Measurements from ENCODE around the gene POLA1. TPM values are rescaled to one million over a fixed set of nuclear protein-coding genes. Genes with fewer than 3 reads are reported as not detected.
A peak's percentile ranks its signal among the peaks of the same experiment; 100 is the strongest.
"Not testable (repeated sequence)": the region's sequence is repeated elsewhere in the genome, so short reads cannot be mapped to it uniquely, and the experiment has no call there.

Gene POLA1, protein sequence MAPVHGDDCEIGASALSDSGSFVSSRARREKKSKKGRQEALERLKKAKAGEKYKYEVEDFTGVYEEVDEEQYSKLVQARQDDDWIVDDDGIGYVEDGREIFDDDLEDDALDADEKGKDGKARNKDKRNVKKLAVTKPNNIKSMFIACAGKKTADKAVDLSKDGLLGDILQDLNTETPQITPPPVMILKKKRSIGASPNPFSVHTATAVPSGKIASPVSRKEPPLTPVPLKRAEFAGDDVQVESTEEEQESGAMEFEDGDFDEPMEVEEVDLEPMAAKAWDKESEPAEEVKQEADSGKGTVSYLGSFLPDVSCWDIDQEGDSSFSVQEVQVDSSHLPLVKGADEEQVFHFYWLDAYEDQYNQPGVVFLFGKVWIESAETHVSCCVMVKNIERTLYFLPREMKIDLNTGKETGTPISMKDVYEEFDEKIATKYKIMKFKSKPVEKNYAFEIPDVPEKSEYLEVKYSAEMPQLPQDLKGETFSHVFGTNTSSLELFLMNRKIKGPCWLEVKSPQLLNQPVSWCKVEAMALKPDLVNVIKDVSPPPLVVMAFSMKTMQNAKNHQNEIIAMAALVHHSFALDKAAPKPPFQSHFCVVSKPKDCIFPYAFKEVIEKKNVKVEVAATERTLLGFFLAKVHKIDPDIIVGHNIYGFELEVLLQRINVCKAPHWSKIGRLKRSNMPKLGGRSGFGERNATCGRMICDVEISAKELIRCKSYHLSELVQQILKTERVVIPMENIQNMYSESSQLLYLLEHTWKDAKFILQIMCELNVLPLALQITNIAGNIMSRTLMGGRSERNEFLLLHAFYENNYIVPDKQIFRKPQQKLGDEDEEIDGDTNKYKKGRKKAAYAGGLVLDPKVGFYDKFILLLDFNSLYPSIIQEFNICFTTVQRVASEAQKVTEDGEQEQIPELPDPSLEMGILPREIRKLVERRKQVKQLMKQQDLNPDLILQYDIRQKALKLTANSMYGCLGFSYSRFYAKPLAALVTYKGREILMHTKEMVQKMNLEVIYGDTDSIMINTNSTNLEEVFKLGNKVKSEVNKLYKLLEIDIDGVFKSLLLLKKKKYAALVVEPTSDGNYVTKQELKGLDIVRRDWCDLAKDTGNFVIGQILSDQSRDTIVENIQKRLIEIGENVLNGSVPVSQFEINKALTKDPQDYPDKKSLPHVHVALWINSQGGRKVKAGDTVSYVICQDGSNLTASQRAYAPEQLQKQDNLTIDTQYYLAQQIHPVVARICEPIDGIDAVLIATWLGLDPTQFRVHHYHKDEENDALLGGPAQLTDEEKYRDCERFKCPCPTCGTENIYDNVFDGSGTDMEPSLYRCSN (N-terminal part only)
- 12.9 TPM for total RNA-seq

DNA sequence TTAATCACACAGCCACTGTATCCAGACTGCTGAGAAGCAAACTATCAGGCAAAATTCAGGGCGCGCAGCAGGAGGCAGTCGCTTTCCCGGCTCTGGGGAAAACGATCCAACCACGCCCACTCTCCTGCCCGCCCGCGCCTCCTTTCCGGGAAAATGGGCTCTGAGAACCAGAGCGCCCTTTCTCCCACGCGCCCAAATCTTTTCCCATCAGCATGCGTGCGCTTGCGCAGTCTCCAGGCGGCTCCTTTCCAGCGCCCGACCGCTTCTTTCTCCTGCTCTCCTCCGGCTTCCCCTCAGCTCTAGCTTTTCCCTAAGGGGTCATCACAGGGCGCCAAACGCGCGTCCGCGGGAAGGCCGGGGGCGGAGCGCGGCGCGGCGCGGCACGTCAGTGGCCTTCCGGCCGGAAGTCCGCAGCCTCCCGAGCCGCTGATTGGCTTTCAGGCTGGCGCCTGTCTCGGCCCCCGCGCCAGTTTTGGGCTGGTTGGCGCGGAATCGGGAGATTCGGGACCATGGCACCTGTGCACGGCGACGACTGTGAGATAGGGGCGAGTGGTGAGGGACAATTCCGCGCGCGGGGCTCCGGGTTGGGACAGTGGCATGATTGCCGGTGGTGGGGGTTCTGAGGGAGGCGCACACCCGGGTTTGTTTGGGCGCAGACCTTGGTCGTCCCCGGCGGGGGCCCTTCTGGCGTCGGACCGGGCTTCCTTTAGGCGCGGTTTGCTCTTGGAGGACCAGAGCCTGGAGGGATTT lies at the start of gene POLA1:
TSS of gene POLA1 (plus strand) at position 466 of the 750 bp plus-strand sequence. CDS start at position 510, 44 bp downstream.
- peak; percentile 18 to 93 (median 91) for DNase-seq (ENCODE audit: low read depth in 2 of 3, low spot score in 2 of 3)

DNA sequence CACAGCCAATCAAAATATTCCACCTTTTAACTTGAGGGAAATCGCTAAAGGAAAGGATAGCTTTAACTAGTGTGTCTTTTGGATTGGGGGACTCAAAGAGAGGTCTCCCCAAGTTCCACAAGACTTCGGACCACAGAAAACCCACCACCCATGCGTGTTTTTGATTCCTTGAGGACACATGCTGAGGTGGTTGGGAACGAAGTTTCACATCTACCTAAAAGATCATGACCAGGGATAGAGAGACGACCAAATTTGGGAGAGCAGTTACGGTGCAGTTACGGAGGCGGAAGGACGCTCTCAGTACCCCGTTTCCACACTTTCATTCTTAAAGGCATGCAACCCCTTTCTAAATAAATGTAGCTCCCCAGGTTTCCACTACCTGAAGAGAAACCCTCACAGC lies 47.7 kb upstream of the POLA1 start:
- DNase-seq (ENCODE audit: low read depth in 2 of 3, low spot score in 2 of 3) = peak in 1 of 3 donors; percentile 2

DNA sequence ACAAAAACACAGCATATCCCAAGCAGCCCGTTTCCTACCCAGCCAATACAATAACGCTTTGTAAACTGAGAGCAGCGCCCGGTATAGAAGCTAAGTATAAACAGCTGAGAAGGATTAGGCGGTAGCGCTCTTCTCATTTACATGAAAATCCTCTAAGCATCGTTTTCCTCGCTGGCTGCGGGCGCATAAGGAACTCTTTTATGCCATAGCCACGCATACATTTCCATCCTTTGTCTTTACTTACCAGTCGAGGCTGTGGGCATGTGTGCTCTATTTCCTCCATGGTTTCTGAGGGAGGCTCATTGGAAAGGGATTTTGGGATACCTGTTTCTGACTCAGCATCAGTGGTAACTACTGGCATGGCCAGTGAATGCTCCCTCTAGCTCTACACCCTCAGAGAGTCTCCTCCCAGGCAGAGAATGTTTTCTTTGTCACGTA lies 47.0 kb upstream of the POLA1 start:
- DNase-seq (ENCODE audit: low read depth in 2 of 3, low spot score in 2 of 3) = no peak

DNA sequence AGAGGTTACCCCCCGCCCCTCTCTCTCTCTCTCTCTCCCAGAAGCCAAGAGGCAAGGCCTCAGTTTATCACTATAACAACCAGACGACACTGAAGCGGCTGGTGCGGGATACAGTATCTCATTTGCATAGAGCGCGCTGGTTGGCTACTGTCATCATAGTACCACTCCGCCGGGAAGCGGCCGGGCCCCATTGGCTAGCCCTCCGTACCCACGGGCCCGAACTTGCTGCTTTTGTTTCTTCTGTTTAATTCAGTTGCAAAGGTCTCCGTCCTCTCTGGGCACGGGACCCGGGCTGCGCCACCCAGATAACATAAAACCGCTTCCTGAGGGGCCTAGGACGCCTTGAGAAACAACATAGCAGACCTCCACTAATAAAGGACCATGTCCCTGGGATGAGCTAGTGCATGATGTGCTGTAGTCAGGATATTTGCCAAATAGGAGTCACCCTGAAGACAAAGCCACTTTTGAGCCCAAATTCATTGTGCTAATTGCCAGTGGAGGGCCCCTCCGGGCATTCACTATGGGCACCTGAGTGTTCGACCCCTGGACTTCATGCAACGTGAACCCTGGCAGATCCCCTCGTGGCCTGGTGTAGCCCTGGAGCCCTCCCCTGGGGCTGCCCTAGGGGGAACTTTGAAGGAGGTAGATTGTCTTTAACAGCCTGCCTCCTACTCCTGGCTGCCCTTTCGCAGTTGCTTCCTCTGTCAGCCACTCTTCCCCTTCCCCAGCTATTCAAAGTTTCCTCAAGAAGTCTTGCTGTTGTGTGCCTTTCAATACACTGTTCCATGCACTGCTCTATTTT lies 46.3 kb upstream of the POLA1 start, which contains the start of gene PCYT1B:
TSS of gene PCYT1B (minus strand) at position 91 of the 802 bp plus-strand sequence. CDS start 242 bp downstream, outside the sequence.
- DNase-seq (ENCODE audit: low read depth in 2 of 3, low spot score in 2 of 3) = peak in 2 of 3 donors; percentile 83 to 92

DNA sequence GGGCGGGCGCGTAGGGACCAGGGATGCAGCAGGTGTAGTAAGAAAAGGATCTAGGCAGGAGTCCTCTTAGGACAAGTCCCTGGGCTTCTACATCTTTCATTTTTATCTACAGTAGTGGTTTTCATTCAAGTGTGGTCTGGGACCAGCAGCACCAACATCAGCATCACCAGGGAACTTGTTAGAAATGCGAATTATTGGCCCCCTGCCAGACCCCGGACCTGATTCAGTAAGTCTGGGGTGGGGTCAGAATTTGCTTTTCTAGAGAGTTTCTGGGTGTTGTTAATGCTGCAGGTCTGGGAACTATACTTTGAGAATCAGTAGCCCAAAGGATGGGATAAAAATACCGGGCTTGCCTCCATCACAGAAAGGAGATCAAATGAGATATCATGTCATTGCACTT lies 45.2 kb upstream of the POLA1 start:
- DNase-seq (ENCODE audit: low read depth in 2 of 3, low spot score in 2 of 3) = no peak

DNA sequence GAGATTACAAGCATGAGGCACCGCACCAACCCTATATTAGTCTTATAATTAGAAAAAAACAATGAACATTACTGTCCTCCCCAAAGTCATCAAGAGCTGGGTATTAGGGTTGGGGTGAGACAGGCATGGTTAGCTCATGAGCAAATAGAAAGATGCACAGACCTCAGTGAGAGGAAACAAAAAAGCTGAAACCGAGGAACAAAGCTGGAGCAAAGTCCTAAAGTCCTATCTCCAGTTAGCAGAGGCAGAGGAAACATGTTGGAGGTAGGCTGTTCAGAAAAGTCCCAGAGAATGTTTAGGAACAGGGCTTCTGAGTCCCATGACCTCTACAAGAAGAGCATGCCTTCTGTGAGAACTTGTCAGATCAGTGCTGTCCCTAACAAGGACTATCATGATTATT lies 41.9 kb upstream of the POLA1 start:
- no peak for DNase-seq (ENCODE audit: low read depth in 2 of 3, low spot score in 2 of 3)

DNA sequence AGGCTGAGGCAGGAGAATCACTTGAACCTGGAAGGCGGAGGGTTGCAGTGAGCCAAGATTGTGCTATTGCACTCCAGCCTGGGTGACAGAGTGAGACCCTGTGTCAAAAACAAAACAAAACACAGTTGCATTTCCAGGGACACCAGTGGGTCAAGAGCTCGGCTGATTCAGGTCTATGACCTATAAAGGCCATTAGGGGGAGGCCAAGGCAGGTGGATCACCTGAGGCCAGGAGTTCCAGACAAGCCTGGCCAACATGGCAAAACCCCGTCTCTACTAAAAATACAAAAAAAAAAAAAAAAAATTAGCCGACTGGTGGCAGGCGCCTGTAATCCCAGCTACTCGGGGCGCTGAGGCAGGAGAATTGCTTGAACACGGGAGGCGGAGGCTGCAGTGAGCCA lies 38.0 kb upstream of the POLA1 start:
- DNase-seq (ENCODE audit: low read depth in 2 of 3, low spot score in 2 of 3) = not testable (repeated sequence)

DNA sequence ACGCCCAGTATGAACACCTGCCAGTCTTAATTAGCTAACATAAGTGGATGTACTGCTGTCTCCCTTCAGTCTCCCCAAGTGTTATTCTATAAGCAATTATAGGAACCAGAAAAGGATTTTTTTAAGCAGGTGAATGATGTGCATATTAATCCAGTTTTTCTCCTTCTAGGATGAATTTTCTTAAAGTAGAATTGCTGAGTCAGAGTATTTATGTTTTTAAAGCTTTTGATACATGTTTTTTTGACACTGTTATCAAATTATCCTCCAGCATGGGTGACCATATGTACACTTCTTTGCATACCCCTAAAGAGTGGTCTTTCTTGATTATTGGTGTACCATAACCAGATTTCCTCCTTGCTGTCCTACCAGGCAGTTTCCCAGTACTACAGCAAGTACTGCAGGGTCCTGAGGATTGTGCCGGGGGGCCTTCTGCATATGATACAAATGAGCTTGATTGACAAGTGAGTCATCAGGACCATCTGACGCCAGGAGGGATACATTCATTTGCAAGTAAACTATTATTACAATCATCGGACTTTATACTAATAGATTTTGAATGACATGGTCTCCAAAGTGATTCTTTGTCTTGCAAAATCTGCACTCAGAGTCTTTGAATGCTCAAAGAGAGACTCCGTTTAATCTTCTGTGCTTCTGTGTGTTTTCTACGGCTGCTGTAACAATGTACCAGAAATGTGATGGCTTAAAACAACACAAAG lies 35.9 kb upstream of the POLA1 start:
- DNase-seq (ENCODE audit: low read depth in 2 of 3, low spot score in 2 of 3) = no peak

DNA sequence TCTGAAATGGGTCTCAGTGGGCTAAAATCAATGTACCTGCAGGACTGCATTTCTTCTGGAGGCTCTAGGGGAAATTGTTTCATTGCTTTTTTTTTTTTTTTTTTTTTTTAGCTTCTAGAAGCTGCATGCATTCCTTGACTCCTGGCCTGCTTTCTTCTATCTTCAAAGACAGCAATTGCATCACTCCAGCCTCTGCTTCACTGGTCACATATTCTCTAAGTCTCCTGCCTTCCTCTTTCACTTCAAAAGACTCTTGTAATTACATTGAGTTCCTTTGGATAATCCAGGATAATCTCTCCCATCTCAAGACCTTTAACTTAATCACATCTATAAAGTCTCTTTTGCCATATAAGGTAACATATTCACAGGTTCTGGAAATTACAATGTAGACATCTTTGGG lies 35.3 kb upstream of the POLA1 start:
- DNase-seq (ENCODE audit: low read depth in 2 of 3, low spot score in 2 of 3) = no peak

DNA sequence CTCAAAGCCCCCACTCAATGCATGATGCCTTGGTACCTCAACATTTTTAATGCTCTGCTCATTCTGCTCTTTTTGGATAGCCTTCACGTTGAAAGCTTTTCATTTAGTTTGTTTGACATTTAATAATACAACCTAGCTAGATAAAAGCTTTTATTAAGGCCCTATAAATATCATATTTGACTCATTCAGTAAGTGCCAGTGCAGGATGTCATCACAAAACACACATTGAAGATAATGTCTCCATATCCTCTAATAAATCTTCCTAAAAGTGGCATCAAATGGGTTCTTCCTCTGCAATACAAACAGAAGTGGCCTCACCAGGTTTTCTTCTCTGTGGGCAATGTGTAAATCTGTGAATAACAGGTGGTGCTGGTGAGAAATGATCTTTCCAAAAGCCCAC lies 34.6 kb upstream of the POLA1 start:
- no peak for DNase-seq (ENCODE audit: low read depth in 2 of 3, low spot score in 2 of 3)

DNA sequence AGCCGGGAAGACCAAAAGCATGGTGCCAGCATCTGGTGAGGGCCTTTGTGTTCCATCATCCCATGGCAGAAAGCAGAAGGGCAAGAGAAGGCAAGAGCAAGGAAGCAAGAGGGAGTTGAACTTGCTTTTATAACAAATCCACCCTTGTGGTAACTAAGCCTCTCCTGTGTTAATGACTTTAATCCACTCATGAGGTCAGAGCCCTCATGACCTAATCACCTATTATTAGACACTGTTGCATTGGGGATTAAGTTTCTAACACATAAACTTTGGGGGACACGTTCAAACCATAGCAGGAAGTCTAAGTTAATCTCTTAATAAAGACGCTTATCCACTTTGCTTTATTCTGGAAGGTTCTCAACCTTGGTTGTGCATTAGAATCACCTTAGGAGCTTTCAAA lies 34.1 kb upstream of the POLA1 start:
- DNase-seq (ENCODE audit: low read depth in 2 of 3, low spot score in 2 of 3) = no peak

DNA sequence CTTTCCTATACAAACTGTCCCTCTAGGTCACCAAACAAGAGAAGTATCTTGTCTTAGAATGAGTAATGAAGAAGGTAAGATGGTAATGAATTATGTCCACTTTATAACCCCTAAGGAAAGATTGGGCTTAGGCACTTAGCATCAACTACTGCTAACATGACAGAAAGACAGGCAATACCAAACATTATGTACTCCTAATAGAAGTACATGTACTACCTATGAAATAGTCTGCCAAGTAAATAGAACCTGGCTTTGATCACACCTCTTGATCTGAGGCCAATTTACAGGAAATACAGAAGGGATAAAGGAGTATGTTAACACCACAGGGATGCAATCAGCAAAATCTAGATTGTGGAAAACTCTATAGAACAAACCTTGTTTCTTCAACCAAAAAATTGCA lies 32.4 kb upstream of the POLA1 start:
- no peak for DNase-seq (ENCODE audit: low read depth in 2 of 3, low spot score in 2 of 3)

DNA sequence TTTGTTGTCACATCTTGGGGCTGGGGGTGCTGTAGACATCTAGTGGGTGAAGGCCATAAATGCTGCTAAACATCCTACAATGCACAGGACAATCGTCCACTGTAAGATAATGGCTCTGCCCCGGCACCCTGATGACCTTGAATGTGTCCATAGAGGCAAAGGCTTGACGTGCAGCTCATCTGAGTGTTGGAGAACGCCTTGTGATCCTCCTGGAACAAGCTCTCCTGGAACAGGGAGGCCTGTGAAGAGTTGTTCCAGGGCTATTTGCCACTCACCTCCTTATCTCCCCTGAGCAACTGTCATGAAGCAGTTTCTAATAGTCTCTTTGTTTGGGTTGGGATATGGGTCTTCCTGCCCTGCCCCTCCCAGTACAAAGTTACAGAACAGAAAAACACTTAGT lies 31.4 kb upstream of the POLA1 start:
- no peak for DNase-seq (ENCODE audit: low read depth in 2 of 3, low spot score in 2 of 3)

DNA sequence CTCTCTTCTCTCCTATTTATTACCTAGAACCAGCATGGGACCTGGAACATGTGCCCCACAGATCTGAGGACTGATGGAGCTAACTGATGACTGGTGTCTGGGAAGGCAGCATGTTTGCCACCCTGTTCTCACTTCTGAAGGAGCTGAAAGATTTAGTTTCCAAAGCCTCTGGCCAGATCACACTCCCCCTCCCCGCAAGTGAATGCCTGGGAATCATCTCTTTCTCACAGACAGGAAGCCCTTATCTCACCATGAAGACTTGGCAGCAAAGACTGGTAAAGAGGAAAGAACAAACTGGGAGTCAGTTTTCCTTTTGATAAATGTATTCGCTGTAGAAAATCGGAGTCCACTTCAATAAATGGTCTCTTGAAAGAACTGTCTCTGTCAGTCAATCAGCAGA lies 25.6 kb upstream of the POLA1 start:
- no peak for DNase-seq (ENCODE audit: low read depth in 2 of 3, low spot score in 2 of 3)

DNA sequence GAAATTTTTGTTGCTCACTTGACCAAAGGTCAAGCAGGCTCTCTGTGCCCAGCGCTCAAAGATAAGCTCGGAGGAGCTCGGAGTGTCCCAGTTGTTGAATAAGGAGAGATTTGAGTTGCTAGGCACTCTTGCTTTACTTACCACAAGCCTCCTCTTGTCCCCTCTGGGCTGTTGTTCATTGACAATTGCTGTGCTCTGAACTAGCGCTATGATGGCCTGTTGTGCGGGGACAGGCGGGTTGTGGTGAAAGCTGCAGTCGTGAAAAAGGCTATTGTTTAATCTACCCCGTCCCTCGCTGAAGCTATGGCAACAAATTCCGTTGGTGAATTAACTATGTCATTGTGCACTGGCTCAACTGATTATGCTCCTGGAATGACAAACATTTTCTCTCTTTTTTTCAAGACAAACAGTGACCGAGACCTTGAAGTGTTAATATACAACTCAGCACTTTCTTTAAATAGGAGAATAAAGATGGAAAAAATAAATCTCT lies 21.0 kb upstream of the POLA1 start:
- no peak for DNase-seq (ENCODE audit: low read depth in 2 of 3, low spot score in 2 of 3)

DNA sequence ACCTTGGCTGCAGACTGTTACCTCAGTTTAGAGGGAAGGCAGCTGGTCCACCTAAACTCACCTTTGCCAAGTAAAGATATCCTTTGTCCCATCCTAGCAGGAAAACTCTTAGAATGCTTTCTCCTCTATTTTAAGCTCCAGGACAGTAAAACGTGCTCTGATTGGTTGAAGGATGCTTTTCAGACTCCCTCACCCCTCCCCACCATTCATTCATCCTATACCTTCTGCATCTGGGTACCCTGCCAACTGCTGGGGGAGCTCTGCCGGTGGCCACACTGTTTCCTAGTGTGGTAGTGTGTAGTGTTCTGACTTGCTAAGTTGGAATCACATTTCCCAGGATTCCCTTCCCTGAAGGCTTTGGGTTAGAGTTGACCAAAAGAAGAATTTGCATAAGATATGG lies 20.3 kb upstream of the POLA1 start:
- no peak for DNase-seq (ENCODE audit: low read depth in 2 of 3, low spot score in 2 of 3)

DNA sequence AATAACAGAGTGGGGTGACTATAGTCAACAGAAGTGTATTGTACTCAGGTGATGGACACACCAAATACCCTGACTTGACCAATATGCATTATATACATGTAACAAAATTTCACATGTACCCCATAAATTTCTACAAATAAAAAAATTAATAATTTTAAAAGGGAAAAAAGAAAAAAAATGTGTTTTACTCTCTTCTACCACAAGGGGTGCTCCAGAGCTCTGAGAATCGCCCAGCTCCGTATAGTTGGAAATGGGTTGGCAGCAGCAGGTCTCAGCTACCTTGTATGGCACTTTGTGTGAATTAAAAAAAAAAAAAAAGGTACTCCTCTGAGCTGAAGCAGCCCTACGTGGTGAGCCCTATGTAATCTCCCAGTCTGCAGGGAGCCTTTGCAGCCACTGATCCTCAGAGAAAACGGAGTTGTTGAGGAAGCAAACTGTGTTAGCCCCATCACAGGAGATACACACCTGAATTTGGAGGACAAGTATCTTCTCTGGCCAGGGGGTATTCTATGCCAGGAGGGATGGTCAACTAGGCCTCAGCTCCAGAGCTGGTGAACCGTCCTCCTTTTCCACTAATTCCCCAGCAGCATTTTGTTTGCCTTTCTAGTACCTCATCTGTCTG lies 17.2 kb upstream of the POLA1 start:
- DNase-seq (ENCODE audit: low read depth in 2 of 3, low spot score in 2 of 3) = peak in 1 of 3 donors; percentile 38
